T follicular helper cell (primary cell): ENCODE data around the gene NFKBIZ.

Experiments used
- DNase-seq: peaks from one replicate; pipeline ENCODE4 v3.0.0-alpha.2; 2020; ENCODE audit warnings: low read depth

NFKBIZ gene

DNA sequence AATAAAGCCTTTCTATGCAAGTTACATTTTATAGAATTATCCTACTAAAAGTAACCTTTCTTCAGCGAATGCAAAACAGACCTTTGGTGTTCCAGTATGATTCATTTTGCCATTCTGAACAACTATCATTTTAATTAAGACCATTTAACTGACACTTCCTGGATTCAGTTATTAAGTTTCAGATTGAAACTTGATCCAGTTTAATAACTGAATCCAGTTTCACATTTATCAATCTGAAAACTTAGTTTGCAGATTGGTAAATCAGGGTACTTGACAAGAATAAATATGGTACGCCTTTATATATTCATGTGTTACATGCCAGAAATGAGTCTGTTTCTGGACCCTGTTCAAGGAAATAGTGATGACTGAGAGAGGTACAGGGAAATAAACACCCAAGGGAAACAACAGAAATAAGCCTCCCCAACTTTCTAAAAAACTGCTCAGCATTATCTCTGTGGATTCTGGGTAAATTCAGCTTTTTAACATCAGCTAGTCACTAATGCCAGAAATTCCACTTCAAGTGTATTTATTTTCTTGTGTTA, 23.3 kb upstream of the NFKBIZ start:
- no peak for DNase-seq

DNA sequence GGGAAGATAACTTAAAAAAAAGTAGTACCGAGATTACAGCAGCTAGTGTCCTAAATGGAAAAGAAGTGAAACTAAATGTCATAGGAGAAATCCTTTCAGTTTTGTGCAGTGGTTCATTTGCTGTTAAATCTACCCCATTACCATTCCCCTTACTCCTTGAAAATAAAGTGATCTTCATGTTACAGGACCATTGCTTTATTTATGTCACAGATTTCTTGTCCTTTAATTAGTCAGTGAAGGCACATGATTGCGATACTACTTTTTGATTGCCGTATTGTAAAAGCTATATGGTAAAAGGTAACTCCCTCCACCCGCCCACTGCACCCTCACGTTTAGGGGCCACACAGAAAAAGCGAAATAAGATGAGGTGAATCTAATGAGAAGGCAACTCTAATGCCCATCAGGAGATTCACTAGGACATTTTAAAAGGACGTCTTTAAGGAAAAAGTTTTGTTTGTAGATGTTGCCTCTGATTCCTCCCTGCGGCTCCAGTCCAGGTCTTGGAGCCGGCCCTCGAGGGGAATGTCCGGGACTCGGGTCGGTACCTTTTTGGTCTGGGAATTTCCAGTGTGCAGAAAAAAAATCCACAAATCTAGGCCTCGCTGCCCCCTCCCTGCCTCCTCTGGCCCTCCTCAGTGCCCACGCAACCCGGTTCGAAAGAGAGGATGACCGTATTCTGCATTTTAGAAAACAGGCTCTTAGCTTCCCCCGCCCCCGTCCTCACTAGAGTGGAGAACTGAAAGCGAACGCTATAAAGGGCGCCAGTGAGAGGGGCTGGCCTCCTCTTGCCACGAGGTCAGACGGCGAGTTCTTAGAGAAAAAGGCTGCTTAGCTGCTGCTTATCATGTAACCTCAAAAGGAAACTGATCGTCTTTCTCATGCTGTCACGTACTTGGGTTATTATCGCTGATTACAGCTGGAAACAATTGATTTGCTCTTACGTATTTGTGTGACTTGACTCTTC, 21.8 kb upstream of the NFKBIZ start:
- DNase-seq = peak; percentile 62

DNA sequence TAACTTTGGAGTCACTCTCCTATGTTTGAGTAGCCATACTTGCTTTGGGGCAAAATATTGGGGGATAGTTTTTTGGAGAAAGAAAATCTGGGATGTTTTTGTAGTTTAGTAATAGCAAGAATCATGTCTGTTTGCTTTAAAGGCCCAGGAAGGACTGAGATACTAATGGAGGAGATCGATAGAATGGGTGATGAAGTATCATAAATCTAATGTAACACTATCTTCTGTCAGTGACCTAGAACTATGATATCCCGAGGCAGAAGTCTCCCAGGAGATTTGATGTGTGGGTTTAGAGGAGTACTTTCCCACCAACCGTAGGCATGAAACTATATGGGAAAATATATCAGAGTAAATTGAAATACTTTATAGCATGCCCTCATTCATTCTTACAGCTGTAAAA, 21.0 kb upstream of the NFKBIZ start:
- DNase-seq = no peak

- DNase-seq = peak; percentile 20
These were observed 20.4 kb upstream of the NFKBIZ start for GRCh38 chr3:101828691-101829436.

DNA sequence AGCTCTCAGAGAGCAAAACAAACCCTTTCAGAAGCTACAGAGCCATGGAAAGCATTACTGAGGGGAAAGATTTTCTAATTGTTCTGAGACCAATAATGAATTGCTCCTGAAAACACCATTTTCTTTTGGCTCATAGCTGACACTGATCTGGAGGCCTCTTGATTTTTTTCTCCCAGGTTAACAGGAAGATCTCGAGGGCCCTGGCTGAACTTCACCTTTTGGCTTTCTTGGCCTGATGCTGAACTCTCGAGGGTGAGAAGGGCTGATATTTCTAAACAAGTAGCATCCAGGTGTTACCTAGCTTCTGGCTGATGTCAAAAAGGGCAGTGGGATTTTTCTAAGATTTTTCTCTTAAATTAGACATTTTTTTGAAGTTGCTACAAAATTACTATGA, 19.9 kb upstream of the NFKBIZ start:
- no peak for DNase-seq

DNA sequence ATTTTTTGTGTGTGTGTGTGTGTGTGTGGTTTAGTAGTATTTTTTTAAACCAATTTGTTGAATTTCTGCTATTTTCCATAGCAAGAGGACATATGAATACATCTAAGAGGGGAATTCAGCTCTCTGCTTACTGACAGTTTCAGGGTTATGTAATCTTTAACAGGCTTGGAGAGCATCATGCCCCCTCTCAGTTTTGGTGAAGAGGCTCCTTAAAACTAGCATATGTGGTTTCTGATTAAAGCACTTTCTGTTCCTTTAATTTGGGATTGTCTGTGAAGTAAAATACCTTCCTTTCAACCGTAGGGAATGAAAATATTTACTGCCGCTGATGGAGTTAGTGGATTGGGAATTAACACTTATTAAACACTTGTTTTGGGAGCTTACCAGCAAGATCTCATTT, 19.4 kb upstream of the NFKBIZ start:
- no peak for DNase-seq

- DNase-seq = no peak
These were observed 15.8 kb upstream of the NFKBIZ start for GRCh38 chr3:101833446-101833974.

GRCh38 chr3:101835676-101836075, 13.6 kb upstream of the NFKBIZ start:
- no peak for DNase-seq

DNA sequence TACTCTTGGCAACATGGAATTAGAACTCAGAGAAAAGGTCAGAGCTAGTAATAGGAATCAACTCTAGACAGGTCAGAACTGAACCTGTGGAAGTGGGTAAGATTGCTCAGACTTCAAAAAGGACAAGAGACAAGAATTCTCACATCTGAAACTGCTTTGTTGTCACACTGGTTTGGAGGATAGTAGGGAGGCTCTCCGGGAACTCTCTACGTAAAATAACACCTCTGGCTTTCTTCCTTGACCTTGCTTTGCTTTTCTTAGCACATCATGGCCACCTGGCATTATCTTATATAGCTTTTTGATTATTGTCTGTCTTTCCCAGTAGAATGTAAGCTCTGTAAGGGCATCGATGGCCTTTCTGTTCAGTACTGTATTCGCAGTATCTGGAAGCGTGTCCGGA, 13.2 kb upstream of the NFKBIZ start:
- DNase-seq = no peak

- DNase-seq = no peak
These were observed 12.4 kb upstream of the NFKBIZ start for GRCh38 chr3:101836652-101837598.

DNA sequence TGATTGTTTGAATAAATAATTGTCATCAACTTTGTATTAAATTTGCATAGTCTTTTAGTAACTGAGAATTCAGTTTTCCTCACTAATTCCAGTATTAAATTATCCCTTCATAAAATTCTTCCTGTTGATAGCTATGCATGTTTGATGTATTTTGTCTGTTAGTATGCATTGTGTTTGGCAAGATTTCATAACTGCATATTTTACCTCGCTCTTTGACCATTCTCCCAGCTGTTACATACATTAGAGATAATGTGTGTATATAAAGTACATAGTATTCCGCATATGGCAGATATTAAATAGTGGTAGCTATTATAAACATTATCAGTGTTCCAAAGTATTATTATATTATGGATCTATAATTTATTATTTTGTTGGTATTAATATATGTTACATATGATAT, 10.6 kb upstream of the NFKBIZ start:
- no peak for DNase-seq

- DNase-seq = no peak
These were observed 9.2 kb upstream of the NFKBIZ start for GRCh38 chr3:101840066-101840465.

DNA sequence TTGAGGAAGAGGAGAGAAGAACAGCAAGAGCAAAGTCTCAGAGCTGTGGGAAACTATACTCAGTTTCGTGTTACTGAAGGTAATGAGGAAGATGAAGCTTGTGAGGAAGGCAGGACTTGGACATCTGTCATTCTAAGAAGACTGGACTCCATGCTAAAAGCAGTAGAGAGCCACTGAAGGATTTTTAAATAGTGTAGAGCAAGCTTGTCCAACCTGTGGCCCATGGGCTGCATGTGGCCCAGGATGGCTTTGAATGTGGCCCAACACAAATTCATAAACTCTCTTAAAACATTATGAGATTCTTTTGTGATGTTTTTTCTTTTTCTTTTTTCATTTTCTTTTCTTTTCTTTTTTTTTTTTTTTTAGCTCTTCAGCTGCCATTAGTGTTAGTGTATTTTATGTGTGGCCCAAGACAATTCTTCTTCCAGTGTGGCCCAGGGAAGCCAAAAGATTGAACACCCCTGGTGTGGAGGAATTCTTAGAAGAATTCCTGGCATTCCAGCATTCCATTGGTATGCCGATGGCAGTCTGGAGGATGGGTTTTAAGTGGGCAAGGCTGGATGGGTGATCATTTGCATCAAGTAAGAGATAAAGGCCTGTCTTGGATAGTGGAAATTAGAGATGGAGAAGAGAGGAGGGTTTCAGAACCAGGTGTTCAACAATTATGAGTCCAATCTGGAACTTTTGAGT, 6.9 kb upstream of the NFKBIZ start:
- DNase-seq = no peak

DNA sequence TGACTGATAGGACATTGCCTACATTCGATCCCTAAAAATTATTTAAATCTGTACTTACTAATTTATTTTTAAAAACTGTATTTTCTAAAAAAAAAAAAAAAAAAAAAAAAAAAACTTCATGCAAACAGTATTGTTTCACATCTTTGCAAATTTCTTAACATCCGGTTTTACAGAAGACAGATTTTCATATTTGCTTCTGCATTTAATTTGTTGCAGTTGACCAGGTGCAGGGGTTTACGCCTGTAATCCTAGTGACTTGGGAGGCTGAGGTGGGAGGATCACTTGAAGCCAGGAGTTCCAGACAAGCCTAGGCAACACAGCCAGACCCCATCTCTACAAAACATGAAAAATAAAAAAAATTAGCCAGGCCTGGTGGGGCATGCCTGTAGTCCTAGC, 6.4 kb upstream of the NFKBIZ start:
- DNase-seq = no peak

- DNase-seq = no peak
These were observed 3.9 kb upstream of the NFKBIZ start for GRCh38 chr3:101845425-101845824.

DNA sequence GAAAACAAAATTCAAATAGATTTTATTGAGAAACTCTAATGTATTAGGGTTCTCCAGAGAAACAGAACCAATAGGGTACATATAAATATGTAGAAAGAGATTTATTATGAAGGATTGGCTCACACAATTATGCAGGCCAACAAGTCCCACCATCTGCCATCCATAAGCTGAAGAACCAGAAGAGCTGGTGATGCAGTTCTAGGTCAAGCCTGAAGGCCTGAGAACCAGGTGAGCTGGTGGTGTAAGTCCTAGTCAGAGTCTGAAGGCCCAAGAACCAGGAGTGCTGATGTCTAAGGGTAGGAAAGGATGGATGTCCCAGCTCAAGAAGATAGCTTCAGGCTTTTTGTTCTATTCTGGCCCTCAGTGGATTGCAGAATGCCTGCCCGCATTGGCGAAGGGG, 2.6 kb upstream of the NFKBIZ start:
- no peak for DNase-seq

DNA sequence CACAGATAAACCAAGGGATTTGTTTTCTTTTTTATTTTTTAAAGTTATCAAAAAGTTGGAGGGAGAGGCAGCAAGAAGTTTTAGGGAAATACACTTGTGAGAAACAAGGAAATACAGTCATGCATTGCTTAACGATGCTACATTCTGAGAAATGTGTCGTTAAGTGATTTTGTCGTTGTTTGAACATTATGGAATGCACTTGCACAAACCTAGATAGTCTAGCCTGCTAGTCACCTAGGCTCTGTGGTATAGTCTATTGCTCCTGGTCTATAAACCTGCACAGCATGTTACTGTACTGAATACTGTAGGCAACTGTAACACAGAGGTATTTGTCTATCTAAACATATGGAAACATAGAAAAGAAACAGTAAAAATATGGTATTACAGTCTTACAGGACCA, 2.0 kb upstream of the NFKBIZ start:
- no peak for DNase-seq

- no peak for DNase-seq
These were observed 988 bp upstream of the NFKBIZ start for GRCh38 chr3:101848326-101848725.

DNA sequence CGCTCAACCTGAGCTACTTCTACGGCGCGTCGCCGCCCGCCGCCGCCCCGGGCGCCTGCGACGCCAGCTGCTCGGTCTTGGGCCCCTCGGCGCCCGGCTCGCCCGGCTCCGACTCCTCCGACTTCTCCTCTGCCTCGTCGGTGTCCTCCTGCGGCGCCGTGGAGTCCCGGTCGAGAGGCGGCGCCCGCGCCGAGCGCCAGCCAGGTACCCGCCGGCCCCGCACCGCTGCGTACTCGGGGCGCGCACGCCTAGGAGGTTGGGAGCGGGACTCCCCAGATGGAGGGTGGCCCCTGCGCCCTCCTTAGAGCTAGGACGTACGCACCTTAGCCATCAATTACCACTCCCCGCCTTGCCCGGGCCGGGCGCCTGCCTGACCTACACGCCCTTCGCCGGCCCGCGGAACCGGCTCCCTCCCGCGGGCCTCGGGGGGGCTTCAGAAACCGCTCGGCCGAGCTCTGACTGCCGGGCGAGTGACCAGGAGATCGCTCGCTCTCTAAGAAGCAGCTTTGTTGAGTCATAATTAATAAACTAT, 466 bp downstream of the NFKBIZ start:
- peak; percentile 42 for DNase-seq

DNA sequence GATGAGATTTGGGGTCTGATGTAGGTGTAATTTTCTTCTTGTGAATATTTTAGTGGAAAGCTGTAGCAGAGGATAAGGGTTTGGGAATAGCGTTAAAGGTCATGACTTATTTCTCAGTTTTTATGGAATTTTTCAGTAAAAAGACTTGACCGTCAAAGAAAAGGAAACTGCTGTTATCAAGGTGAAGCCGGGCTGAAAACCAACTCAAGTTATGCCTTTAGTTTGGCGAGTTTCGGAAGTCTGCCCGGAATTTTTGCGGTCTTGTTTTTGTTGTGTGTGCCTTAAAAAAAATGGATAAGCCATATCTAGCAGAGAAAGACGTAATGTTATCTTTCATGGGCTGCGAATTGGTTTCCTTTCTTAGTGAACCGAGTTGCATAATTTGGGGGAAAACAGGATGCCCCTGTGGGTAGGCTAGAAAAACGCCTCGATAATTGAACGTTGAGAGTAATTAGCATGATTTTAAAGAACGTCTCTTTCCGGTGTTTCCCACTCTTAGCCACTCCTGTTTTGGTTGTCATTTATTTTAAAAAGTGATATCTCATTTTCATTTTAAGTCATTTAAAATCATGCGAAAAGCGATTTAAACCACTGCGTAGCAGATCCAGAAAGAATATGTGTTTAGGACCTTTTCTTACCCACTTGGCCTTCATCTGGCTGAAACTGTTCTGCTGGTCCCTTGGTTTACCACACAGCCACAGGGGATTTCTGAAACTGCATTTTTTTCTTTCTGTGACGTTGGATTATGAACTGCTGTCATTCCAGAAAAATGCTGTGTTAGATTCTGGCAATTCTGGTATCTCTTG, 1.1 kb downstream of the NFKBIZ start:
- DNase-seq = peak; percentile 43
